CD4-positive, alpha-beta memory T cell (primary cell): ENCODE data around the gene TLR6. TPM values are rescaled to one million over a fixed set of nuclear protein-coding genes. Genes with fewer than 3 reads are reported as not detected.
A peak's percentile ranks its signal among the peaks of the same experiment; 100 is the strongest.

Experiments used
- CTCF ChIA-PET: fragments of 350-600 bp; sonication (Branson Sonifier 250); formaldehyde crosslinking; loops from one replicate; lab custom pipeline; 2021; ENCODE audit warnings: inconsistent platforms; ENCODE audit not compliant: partially characterized antibody; lab: Charles Lee
- POLR2A ChIA-PET: fragments of 350-600 bp; sonication (Branson Sonifier 250); formaldehyde crosslinking; loops from one replicate; lab custom pipeline; 2021; ENCODE audit not compliant: partially characterized antibody; lab: Charles Lee
- DNase-seq, 5 donors: peaks; one replicate each; pipeline versions ENCODE4 v3.0.0 to v3.0.0-alpha.2; 2020 to 2022; ENCODE audit warnings: mixed read lengths in 1 of 5
- H3K27ac ChIP-seq: one replicate; pipeline ENCODE4 v1.7.0; 2013; ENCODE audit warnings: low read depth, low read length
- H3K27me3 ChIP-seq: 2 replicates; pipeline ENCODE4 v1.7.0; 2013; ENCODE audit warnings: mild to moderate bottlenecking, low read length, moderate library complexity; ENCODE audit not compliant: insufficient read depth
- H3K36me3 ChIP-seq: 2 replicates; pipeline ENCODE4 v1.7.0; 2013; ENCODE audit warnings: mild to moderate bottlenecking, low read length, moderate library complexity; ENCODE audit not compliant: insufficient read depth
- H3K4me1 ChIP-seq: 2 replicates; pipeline ENCODE4 v1.7.0; 2013; ENCODE audit warnings: mild to moderate bottlenecking, low read length, moderate library complexity; ENCODE audit not compliant: insufficient read depth
- H3K4me3 ChIP-seq, 2 donors: one replicate each; pipeline ENCODE4 v1.7.0; 2013; ENCODE audit warnings: low read length in 2 of 2, mild to moderate bottlenecking in 1 of 2
- H3K9me3 ChIP-seq, 2 donors: one replicate each; pipeline ENCODE4 v1.7.0; 2013; ENCODE audit warnings: low read length in 2 of 2, control low read depth in 1 of 2; ENCODE audit not compliant: control insufficient read depth in 1 of 2
- H3K27ac Mint-ChIP-seq, 7 donors: one replicate each; pipeline ENCODE4 v1.8.0; 2020 to 2021; ENCODE audit warnings: mixed read lengths in 7 of 7, mild to moderate bottlenecking in 6 of 7, inconsistent platforms in 3 of 7, moderate library complexity in 3 of 7
- H3K27me3 Mint-ChIP-seq, 2 donors: one replicate each; pipeline ENCODE4 v1.8.0; 2020 to 2021; ENCODE audit warnings: mixed read lengths in 2 of 2
- H3K36me3 Mint-ChIP-seq, 2 donors: one replicate each; pipeline ENCODE4 v1.8.0; 2020 to 2021; ENCODE audit warnings: mixed read lengths in 2 of 2, inconsistent platforms in 1 of 2, mild to moderate bottlenecking in 1 of 2
- H3K4me1 Mint-ChIP-seq, 4 donors: one replicate each; pipeline ENCODE4 v1.8.0; 2020 to 2021; ENCODE audit warnings: mixed read lengths in 4 of 4, mild to moderate bottlenecking in 1 of 4
- H3K4me3 Mint-ChIP-seq, 8 donors: one replicate each; pipeline ENCODE4 v1.8.0; 2020 to 2021; ENCODE audit warnings: mixed read lengths in 8 of 8, mild to moderate bottlenecking in 7 of 8, moderate library complexity in 6 of 8, inconsistent platforms in 3 of 8
- H3K9me3 Mint-ChIP-seq, 8 donors: one replicate each; pipeline ENCODE4 v1.8.0; 2020 to 2021; ENCODE audit warnings: mixed read lengths in 8 of 8, mild to moderate bottlenecking in 5 of 8, inconsistent platforms in 3 of 8, moderate library complexity in 1 of 8
- intact Hi-C: fragments of 100-400 bp; cut with micrococcal nuclease; formaldehyde crosslinking; loops from one replicate; pipeline ENCODE4 v1.15.1; 2023
- polyA plus RNA-seq, 2 donors: library from polyadenylated mRNA; unstranded; fragments of 300-500 nt; fragmentation: Illumina TruSeq; gene quantifications; one replicate each; pipeline ENCODE4 v1.2.3, GENCODE V29; 2021
- total RNA-seq, 2 experiments: library from RNA; stranded (reverse); gene quantifications; one replicate each; pipeline ENCODE4 v1.2.3, GENCODE V29; 2021

Gene TLR6
- total and polyA plus RNA-seq, 4 experiments from 2014 or later, result 0.03 to 7.7 (median 4.1) TPM

GRCh38 chr4:38831653-38832052 is 25.0 kb downstream of the TLR6 start:
- H3K4me1 ChIP-seq, result no peaks in the 10 kb centered on the region
- no peaks in the 10 kb centered on the region for H3K27me3 ChIP-seq
- Mint-ChIP-seq H3K27me3 (no peaks in the 10 kb centered on the region), H3K36me3 (peaks cover 13 to 32% of the 10 kb centered on the region in 2 donors), H3K4me3 (no peak overlapping the region), H3K9me3 (peaks cover 5 to 28% (median 20%) of the 10 kb centered on the region in 8 donors), H3K27ac (peak overlapping the region in 1 of 7 donors; percentile 57), H3K4me1 (peaks cover 0 to 5% (median under 1%) of the 10 kb centered on the region in 4 donors)
- POLR2A ChIA-PET, result no interaction called here
- H3K27ac ChIP-seq, result no peak overlapping the region
- intact Hi-C loops, result no loop called here
- H3K4me3 ChIP-seq, result no peak overlapping the region
- DNase-seq, result no peak
- H3K36me3 ChIP-seq, result no peaks in the 10 kb centered on the region
- H3K9me3 ChIP-seq, result peaks cover 7 to 9% of the 10 kb centered on the region in 2 donors
- CTCF ChIA-PET, result interaction anchor here (1.1 to 1.5 kb wide), 2 partner anchors 28 to 216 kb away, joined by 3 to 7 read pairs; partner anchors contain the start of gene TLR1

- intact Hi-C loops, result no loop called here
- Histone ChIP-seq H3K4me3 (no peak overlapping the region), H3K27ac (no peak overlapping the region), H3K27me3 (no peaks in the 10 kb centered on the region), H3K9me3 (no peaks in the 10 kb centered on the region), H3K4me1 (no peaks in the 10 kb centered on the region), H3K36me3 (no peaks in the 10 kb centered on the region)
- H3K4me3 Mint-ChIP-seq, result no peak overlapping the region
- H3K27ac Mint-ChIP-seq, result no peak overlapping the region
- ChIA-PET POLR2A (interaction anchor here (0.5 kb wide), 1 partner anchor 72 kb away, joined by 4 read pairs; no protein-coding TSS in a partner anchor), CTCF (interaction anchor here (1.4 to 2.2 kb wide), 2 partner anchors 25 to 31 kb away, joined by 5 to 6 read pairs; partner anchors contain the start of gene TLR1)
- H3K27me3 Mint-ChIP-seq, result no peaks in the 10 kb centered on the region
- DNase-seq, result no peak
- H3K4me1 Mint-ChIP-seq, result peaks cover 0 to 5% (median under 1%) of the 10 kb centered on the region in 4 donors
- peaks cover 0 to 9% (median 3%) of the 10 kb centered on the region in 8 donors for H3K9me3 Mint-ChIP-seq
- peaks cover 3 to 44% of the 10 kb centered on the region in 2 donors for H3K36me3 Mint-ChIP-seq
Observed at GRCh38 chr4:38829237-38829636, 27.4 kb downstream of the TLR6 start.

- no peak for DNase-seq
- Histone ChIP-seq H3K4me1 (peaks cover 17% of the 10 kb centered on the region), H3K36me3 (no peaks in the 10 kb centered on the region), H3K9me3 (peaks cover 0 to 4% of the 10 kb centered on the region in 2 donors), H3K4me3 (no peak overlapping the region), H3K27ac (no peak overlapping the region), H3K27me3 (no peaks in the 10 kb centered on the region)
- intact Hi-C loops, result no loop called here
- Mint-ChIP-seq H3K4me3 (no peak overlapping the region), H3K27ac (no peak overlapping the region), H3K27me3 (no peaks in the 10 kb centered on the region), H3K9me3 (peaks cover 0 to 13% (median 10%) of the 10 kb centered on the region in 8 donors), H3K36me3 (peaks cover 5 to 39% of the 10 kb centered on the region in 2 donors), H3K4me1 (peaks cover 12 to 20% (median 16%) of the 10 kb centered on the region in 4 donors)
- ChIA-PET CTCF (interaction anchor here (1.1 kb wide), 1 partner anchor 41 kb away, joined by 3 read pairs; the partner anchor contains the start of gene TLR10), POLR2A (interaction anchor here (1.1 kb wide), 1 partner anchor 19 kb away, joined by 3 read pairs; no protein-coding TSS in a partner anchor)
Observed at GRCh38 chr4:38823766-38824165, 32.9 kb downstream of the TLR6 start.

GRCh38 chr4:38822748-38823303 is 33.8 kb downstream of the TLR6 start:
- peaks cover 5 to 39% of the 10 kb centered on the region in 2 donors for H3K36me3 Mint-ChIP-seq
- no peak for DNase-seq
- peaks cover 0 to 4% of the 10 kb centered on the region in 2 donors for H3K9me3 ChIP-seq
- H3K4me3 Mint-ChIP-seq, result no peak overlapping the region
- H3K9me3 Mint-ChIP-seq, result peaks cover 0 to 13% (median 10%) of the 10 kb centered on the region in 8 donors
- H3K4me1 Mint-ChIP-seq, result peaks cover 12 to 20% (median 16%) of the 10 kb centered on the region in 4 donors
- ChIA-PET CTCF (no interaction called here), POLR2A (no interaction called here)
- H3K4me3 ChIP-seq, result no peak overlapping the region
- peaks cover 17% of the 10 kb centered on the region for H3K4me1 ChIP-seq
- H3K27ac ChIP-seq, result no peak overlapping the region
- H3K27ac Mint-ChIP-seq, result no peak overlapping the region
- no peaks in the 10 kb centered on the region for H3K36me3 ChIP-seq
- intact Hi-C loops, result no loop called here
- H3K27me3 Mint-ChIP-seq, result no peaks in the 10 kb centered on the region
- H3K27me3 ChIP-seq, result no peaks in the 10 kb centered on the region

GRCh38 chr4:38821739-38822138 is 34.9 kb downstream of the TLR6 start:
- Mint-ChIP-seq H3K4me1 (peaks cover 12 to 20% (median 16%) of the 10 kb centered on the region in 4 donors), H3K36me3 (peaks cover 2 to 32% of the 10 kb centered on the region in 2 donors), H3K27me3 (no peaks in the 10 kb centered on the region), H3K4me3 (no peak overlapping the region), H3K27ac (no peak overlapping the region), H3K9me3 (peaks cover 0 to 13% (median 10%) of the 10 kb centered on the region in 8 donors)
- Histone ChIP-seq H3K36me3 (no peaks in the 10 kb centered on the region), H3K27me3 (no peaks in the 10 kb centered on the region), H3K4me1 (peaks cover 17% of the 10 kb centered on the region), H3K4me3 (no peak overlapping the region), H3K9me3 (peaks cover 0 to 4% of the 10 kb centered on the region in 2 donors), H3K27ac (no peak overlapping the region)
- intact Hi-C loops, result no loop called here
- DNase-seq, result no peak
- CTCF ChIA-PET, result interaction anchor here (1.3 to 1.7 kb wide), 2 partner anchors 39 kb away, joined by 3 to 5 read pairs; partner anchors contain the start of gene TLR10
- POLR2A ChIA-PET, result no interaction called here

- Histone ChIP-seq H3K4me1 (peaks cover 17% of the 10 kb centered on the region), H3K36me3 (no peaks in the 10 kb centered on the region), H3K27me3 (no peaks in the 10 kb centered on the region), H3K9me3 (peaks cover 0 to 4% of the 10 kb centered on the region in 2 donors), H3K27ac (no peak overlapping the region), H3K4me3 (no peak overlapping the region)
- intact Hi-C loops, result no loop called here
- CTCF ChIA-PET, result interaction anchor here (1.7 kb wide), 1 partner anchor 38 kb away, joined by 5 read pairs; the partner anchor contains the start of gene TLR10
- H3K36me3 Mint-ChIP-seq, result peaks cover 2 to 27% of the 10 kb centered on the region in 2 donors
- no peaks in the 10 kb centered on the region for H3K27me3 Mint-ChIP-seq
- H3K4me3 Mint-ChIP-seq, result peak overlapping the region in 1 of 8 donors; percentile 1
- peaks cover 0 to 22% (median 13%) of the 10 kb centered on the region in 8 donors for H3K9me3 Mint-ChIP-seq
- H3K4me1 Mint-ChIP-seq, result peaks cover 12 to 20% (median 16%) of the 10 kb centered on the region in 4 donors
- peak overlapping the region in 1 of 7 donors; percentile 25 for H3K27ac Mint-ChIP-seq
- POLR2A ChIA-PET, result no interaction called here
- no peak for DNase-seq
Observed at GRCh38 chr4:38820329-38821061, 36.1 kb downstream of the TLR6 start.
